HCT116 (cell line): ENCODE data around the gene ARHGEF11. TPM values are rescaled to one million over a fixed set of nuclear protein-coding genes. Genes with fewer than 3 reads are reported as not detected.

Experiments used
- ATAC-seq: fragments of 200-7000 bp; cut with Tn5 transposase; 2 replicates; pipeline ENCODE4 v1.9.1; 2020; ENCODE audit warnings: mild to moderate bottlenecking, moderate library complexity
- BruUV-seq: library from RNA; stranded (reverse); fragments of 400-500 nt; replicated peaks from 2 replicates; lab custom pipeline; 2021; lab: Mats Ljungman, UMichigan
- CTCF ChIA-PET: fragments of 300-600 bp; sonication (Branson Sonifier 250); formaldehyde crosslinking; loops from one replicate; lab custom pipeline; 2021; ENCODE audit warnings: antibody characterized with exemption; lab: Charles Lee
- POLR2A ChIA-PET: fragments of 300-600, 350-600 bp; sonication (Branson Sonifier 250); formaldehyde crosslinking; loops from one replicate; lab custom pipeline; 2021; ENCODE audit warnings: antibody characterized with exemption; lab: Charles Lee
- RAD21 ChIA-PET, 2 experiments: fragments of 300-600 bp; sonication (Branson Sonifier 250); formaldehyde crosslinking; loops; one replicate each; lab custom pipeline; 2023; ENCODE audit warnings: low total read pairs in 2 of 2; ENCODE audit not compliant: uncharacterized antibody in 2 of 2, unreplicated experiment in 2 of 2, low non-redundant PET in 1 of 2; lab: Charles Lee
- DNase-seq: peaks from one replicate; pipeline ENCODE4 v3.0.0-alpha.2; 2010; ENCODE audit warnings: low read depth, low spot score
- H2AFZ ChIP-seq: fragments of 200-600 bp; shearing (Covaris generic), sonication (generic); 2 replicates; pipeline ENCODE4 v1.6.1; 2017; ENCODE audit warnings: low read depth, mixed run types, mixed read lengths, antibody characterized with exemption, low read length; ENCODE audit not compliant: poor library complexity, severe bottlenecking
- H3K27ac ChIP-seq: 2 replicates; pipeline ENCODE4 v1.5.1; 2012; ENCODE audit warnings: low read depth, low read length
- H3K27me3 ChIP-seq: fragments of 200-600 bp; sonication (generic); 2 replicates; pipeline ENCODE4 v1.6.1; 2016; ENCODE audit warnings: mixed run types, low read length, mixed read lengths; ENCODE audit not compliant: insufficient read depth
- H3K36me3 ChIP-seq, 2 experiments: fragments of 200-500 bp in 1 of 2; fragments of 200-600 bp in 1 of 2; sonication (Bioruptor generic) in 1 of 2; sonication (generic) in 1 of 2; 2 replicates each; pipeline versions ENCODE4 v1.5.1 to v1.6.1; 2014 to 2016; ENCODE audit warnings: low read length in 2 of 2, inconsistent platforms in 1 of 2, mixed read lengths in 1 of 2, mixed run types in 1 of 2; ENCODE audit not compliant: insufficient read depth in 2 of 2, control insufficient read depth in 1 of 2
- H3K4me1 ChIP-seq, 2 experiments: fragments of 200-600 bp in 1 of 2; sonication (generic) in 1 of 2; 2 replicates each; pipeline versions ENCODE4 v1.5.1 to v1.6.1; 2012 to 2017; ENCODE audit warnings: low read length in 2 of 2, inconsistent platforms in 1 of 2, mild to moderate bottlenecking in 1 of 2, mixed read lengths in 1 of 2, mixed run types in 1 of 2, moderate library complexity in 1 of 2; ENCODE audit not compliant: insufficient read depth in 2 of 2, control insufficient read depth in 1 of 2
- H3K4me2 ChIP-seq: fragments of 200-600 bp; sonication (generic); 2 replicates; pipeline ENCODE4 v1.6.1; 2017; ENCODE audit warnings: mixed run types, low read length, mixed read lengths
- H3K4me3 ChIP-seq, 2 experiments: fragments of 200-600 bp in 1 of 2; sonication (generic) in 1 of 2; replicated peaks in 1 of 2; 2 replicates each; pipeline ENCODE4 v1.5.1; 2011 to 2016; ENCODE audit warnings: low read length in 2 of 2, control low read depth in 1 of 2, low read depth in 1 of 2, mild to moderate bottlenecking in 1 of 2, mixed read lengths in 1 of 2, mixed run types in 1 of 2
- H3K79me2 ChIP-seq: fragments of 200-600 bp; sonication (generic); 2 replicates; pipeline ENCODE4 v1.6.1; 2017; ENCODE audit warnings: mild to moderate bottlenecking, mixed run types, low read length, moderate library complexity, mixed read lengths; ENCODE audit not compliant: insufficient read depth
- H3K9ac ChIP-seq: fragments of 200-600 bp; sonication (generic); 2 replicates; pipeline ENCODE4 v1.6.1; 2016; ENCODE audit warnings: low read length, mixed read lengths
- H3K9me2 ChIP-seq: fragments of 200-600 bp; sonication (generic), shearing (Covaris generic); 2 replicates; pipeline ENCODE4 v1.6.1; 2017; ENCODE audit warnings: mixed run types, mild to moderate bottlenecking, moderate library complexity; ENCODE audit not compliant: insufficient read depth
- H3K9me3 ChIP-seq, 2 experiments: fragments of 200-500 bp in 1 of 2; fragments of 200-600 bp in 1 of 2; sonication (Bioruptor generic) in 1 of 2; sonication (generic) in 1 of 2; 2 replicates each; pipeline ENCODE4 v1.6.1; 2014 to 2017; ENCODE audit warnings: low read length in 2 of 2, mixed read lengths in 2 of 2, inconsistent platforms in 1 of 2, low read depth in 1 of 2, mild to moderate bottlenecking in 1 of 2, mixed run types in 1 of 2, moderate library complexity in 1 of 2; ENCODE audit not compliant: control insufficient read depth in 1 of 2, insufficient read depth in 1 of 2
- H4K20me1 ChIP-seq: fragments of 200-600 bp; sonication (generic), shearing (Covaris generic); 2 replicates; pipeline ENCODE4 v1.6.1; 2017; ENCODE audit warnings: mixed run types, mild to moderate bottlenecking, moderate library complexity; ENCODE audit not compliant: insufficient read depth
- CBX3 ChIP-seq: IDR thresholded peaks from 2 replicates; pipeline ENCODE4 v1.6.1; 2012; ENCODE audit warnings: low read depth
- CEBPB ChIP-seq: IDR thresholded peaks from 2 replicates; pipeline ENCODE4 v1.6.1; 2012; ENCODE audit warnings: low read depth
- EGR1 ChIP-seq: IDR thresholded peaks from 2 replicates; pipeline ENCODE4 v1.6.1; 2012; ENCODE audit warnings: low read depth
- ELF1 ChIP-seq: IDR thresholded peaks from 2 replicates; pipeline ENCODE4 v1.6.1; 2012; ENCODE audit warnings: low read depth, borderline replicate concordance
- EZH2 ChIP-seq: fragments of 200-600 bp; sonication (generic); IDR thresholded peaks from 2 replicates; pipeline ENCODE4 v1.6.1; 2017; ENCODE audit warnings: antibody characterized with exemption, mixed run types
- FOSL1 ChIP-seq: IDR thresholded peaks from 2 replicates; pipeline ENCODE4 v1.6.1; 2012; ENCODE audit warnings: low read depth
- JUND ChIP-seq: IDR thresholded peaks from 2 replicates; pipeline ENCODE4 v1.6.1; 2012
- POLR2A ChIP-seq: IDR thresholded peaks from 2 replicates; pipeline ENCODE4 v1.7.0; 2011; ENCODE audit warnings: borderline replicate concordance; ENCODE audit not compliant: insufficient read depth, insufficient read length; ENCODE audit errors: extremely low read depth
- RAD21 ChIP-seq: IDR thresholded peaks from 2 replicates; pipeline ENCODE4 v1.6.1; 2012; ENCODE audit warnings: low read depth, mild to moderate bottlenecking
- REST ChIP-seq: IDR thresholded peaks from 2 replicates; pipeline ENCODE4 v1.6.1; 2012; ENCODE audit warnings: low read depth
- SIN3A ChIP-seq: IDR thresholded peaks from 2 replicates; pipeline ENCODE4 v1.6.1; 2012; ENCODE audit warnings: low read depth
- SP1 ChIP-seq: IDR thresholded peaks from 2 replicates; pipeline ENCODE4 v1.6.1; 2012; ENCODE audit warnings: low read depth
- SRF ChIP-seq: IDR thresholded peaks from 2 replicates; pipeline ENCODE4 v1.6.1; 2012; ENCODE audit warnings: low read depth
- YY1 ChIP-seq: IDR thresholded peaks from 2 replicates; pipeline ENCODE4 v1.6.1; 2011; ENCODE audit warnings: low read length, low read depth, moderate library complexity, mild to moderate bottlenecking; ENCODE audit not compliant: insufficient replicate concordance; ENCODE audit errors: extremely low read depth
- ZFX ChIP-seq: fragments of 450-650 bp; IDR thresholded peaks from 2 replicates; pipeline ENCODE4 v1.6.1; 2017
- ZNF274 ChIP-seq: fragments of 200-500 bp; sonication (Bioruptor generic); IDR thresholded peaks from 2 replicates; pipeline ENCODE4 v1.6.1; 2014; ENCODE audit warnings: mild to moderate bottlenecking, low read depth, low read length, inconsistent platforms
- intact Hi-C: fragments of 100-400 bp; cut with micrococcal nuclease; formaldehyde crosslinking; loops from 2 replicates; pipeline ENCODE4 v1.10.0; 2022
- total RNA-seq: library from RNA; stranded (reverse); gene quantifications from one replicate; pipeline ENCODE4 v1.2.1, GENCODE V29; 2021; ENCODE audit not compliant: unreplicated experiment
- TF ChIP-seq, protein P1 (sequence below): IDR thresholded peaks from 2 replicates; pipeline ENCODE4 v1.6.1; 2011; ENCODE audit warnings: mild to moderate bottlenecking, low read length, moderate library complexity; ENCODE audit not compliant: insufficient replicate concordance; ENCODE audit errors: extremely low read depth
- TF ChIP-seq, protein P2 (sequence below): IDR thresholded peaks from 2 replicates; pipeline ENCODE4 v1.6.1; 2012

ARHGEF11 gene
- total RNA-seq, 1 experiment from 2014 or later = 28.9 TPM

- TF ChIP-seq, protein P1, sequence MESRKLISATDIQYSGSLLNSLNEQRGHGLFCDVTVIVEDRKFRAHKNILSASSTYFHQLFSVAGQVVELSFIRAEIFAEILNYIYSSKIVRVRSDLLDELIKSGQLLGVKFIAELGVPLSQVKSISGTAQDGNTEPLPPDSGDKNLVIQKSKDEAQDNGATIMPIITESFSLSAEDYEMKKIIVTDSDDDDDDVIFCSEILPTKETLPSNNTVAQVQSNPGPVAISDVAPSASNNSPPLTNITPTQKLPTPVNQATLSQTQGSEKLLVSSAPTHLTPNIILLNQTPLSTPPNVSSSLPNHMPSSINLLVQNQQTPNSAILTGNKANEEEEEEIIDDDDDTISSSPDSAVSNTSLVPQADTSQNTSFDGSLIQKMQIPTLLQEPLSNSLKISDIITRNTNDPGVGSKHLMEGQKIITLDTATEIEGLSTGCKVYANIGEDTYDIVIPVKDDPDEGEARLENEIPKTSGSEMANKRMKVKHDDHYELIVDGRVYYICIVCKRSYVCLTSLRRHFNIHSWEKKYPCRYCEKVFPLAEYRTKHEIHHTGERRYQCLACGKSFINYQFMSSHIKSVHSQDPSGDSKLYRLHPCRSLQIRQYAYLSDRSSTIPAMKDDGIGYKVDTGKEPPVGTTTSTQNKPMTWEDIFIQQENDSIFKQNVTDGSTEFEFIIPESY = no peak
- TF ChIP-seq ZNF274 = no peak
- TF ChIP-seq POLR2A = no peak
- TF ChIP-seq ZFX = no peak
Observed at GRCh38 chr1:156964441-156964840, 81.1 kb downstream of the ARHGEF11 start (continued).

GRCh38 chr1:156963621-156964020, 81.9 kb downstream of the ARHGEF11 start:
- Histone ChIP-seq H3K36me3 (peaks cover 7 to 13% of the 10 kb centered on the region in 2 experiments; a peak in 2 of 4 replicates), H4K20me1 (no peaks in the 10 kb centered on the region), H3K27me3 (no peaks in the 10 kb centered on the region), H3K9me3 (no peaks in the 10 kb centered on the region), H3K27ac (no peak overlapping the region), H3K4me1 (no peaks in the 10 kb centered on the region)
- ATAC-seq = no peak
- RAD21 ChIA-PET = no interaction called here
- TF ChIP-seq, protein P2, sequence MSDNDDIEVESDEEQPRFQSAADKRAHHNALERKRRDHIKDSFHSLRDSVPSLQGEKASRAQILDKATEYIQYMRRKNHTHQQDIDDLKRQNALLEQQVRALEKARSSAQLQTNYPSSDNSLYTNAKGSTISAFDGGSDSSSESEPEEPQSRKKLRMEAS = no peak
- TF ChIP-seq REST = no peak
- no peak for TF ChIP-seq EZH2
- TF ChIP-seq RAD21 = no peak
- TF ChIP-seq ZNF274 = no peak
- TF ChIP-seq ZFX = no peak
- TF ChIP-seq CEBPB = no peak
- TF ChIP-seq FOSL1 = no peak
- TF ChIP-seq, protein P1 = no peak
- no peak for TF ChIP-seq SIN3A
- TF ChIP-seq EGR1 = no peak
- TF ChIP-seq YY1 = no peak
- no peak for TF ChIP-seq SP1
- no peak for TF ChIP-seq ELF1
- TF ChIP-seq SRF = no peak
- no peak for TF ChIP-seq JUND
- TF ChIP-seq CBX3 = no peak
- TF ChIP-seq, all 23 proteins: peak for 0
- CTCF ChIA-PET = no interaction called here
- intact Hi-C loops = no loop called here
- H3K79me2 ChIP-seq = no peaks in the 10 kb centered on the region
- H2AFZ ChIP-seq = no peak overlapping the region
- no peak overlapping the region for H3K9ac ChIP-seq
- no peak for DNase-seq
- H3K9me2 ChIP-seq = no peaks in the 10 kb centered on the region
- H3K4me3 ChIP-seq = no peak overlapping the region
- POLR2A ChIA-PET = no interaction called here
- BruUV-seq = no TSS peak
- H3K4me2 ChIP-seq = no peak overlapping the region
